HTERT RPE-1 (cell line): ENCODE data around the gene ANKRD53.
"Not testable (repeated sequence)": the region's sequence is repeated elsewhere in the genome, so short reads cannot be mapped to it uniquely, and the experiment has no call there.

Source experiments
- in situ Hi-C: fragments of 300-500 bp; cut with MboI; formaldehyde crosslinking; loops from 4 replicates; pipeline ENCODE4 v1.14.3; 2020; ENCODE audit warnings: low sequenced_read_pairs

The ANKRD53 gene

DNA sequence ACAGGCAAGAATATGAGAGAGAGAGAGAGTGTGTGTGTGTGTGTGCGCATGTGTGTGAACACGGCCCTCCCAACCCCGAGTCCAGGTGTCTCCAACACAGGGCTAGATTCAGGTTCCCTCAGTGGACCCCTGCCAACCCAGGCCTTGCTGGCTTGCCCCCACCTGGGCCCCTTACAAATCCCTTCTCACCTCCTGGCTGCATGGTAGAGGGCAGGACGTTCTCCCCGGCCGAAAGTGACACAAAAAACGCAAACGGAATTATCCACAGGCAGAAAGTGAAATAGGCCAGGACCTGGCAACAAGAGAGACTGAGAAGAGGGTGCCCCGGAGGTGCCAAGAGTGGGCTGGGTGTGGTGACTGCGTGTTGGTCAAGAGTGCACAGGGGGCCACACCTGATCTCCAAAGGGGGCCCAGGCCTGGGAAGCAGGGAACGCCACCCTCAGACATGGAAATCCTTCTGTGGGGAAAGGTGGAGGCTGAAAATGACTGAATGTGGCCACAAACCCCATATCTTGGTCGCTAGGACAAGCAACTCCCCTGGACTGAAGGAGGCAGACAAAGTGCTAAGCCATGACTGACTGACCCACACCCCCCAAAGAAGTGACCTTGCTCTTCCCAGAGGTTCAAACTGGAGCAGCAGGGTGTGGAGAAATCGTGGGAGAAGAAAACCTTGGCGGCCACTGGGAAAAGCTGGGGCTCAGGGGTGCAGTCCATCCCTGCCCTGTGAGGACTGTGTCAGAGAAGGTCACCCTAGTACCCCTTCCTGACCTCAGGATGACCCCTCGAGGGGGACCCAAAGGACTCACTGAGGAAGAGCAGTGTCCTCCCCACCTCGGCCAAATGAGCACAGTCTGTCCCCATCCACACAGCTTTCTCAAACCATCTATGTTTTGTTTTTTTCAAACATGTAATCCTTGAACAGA, 10.6 kb downstream of the ANKRD53 start:
- in situ Hi-C loops: no loop called here

DNA sequence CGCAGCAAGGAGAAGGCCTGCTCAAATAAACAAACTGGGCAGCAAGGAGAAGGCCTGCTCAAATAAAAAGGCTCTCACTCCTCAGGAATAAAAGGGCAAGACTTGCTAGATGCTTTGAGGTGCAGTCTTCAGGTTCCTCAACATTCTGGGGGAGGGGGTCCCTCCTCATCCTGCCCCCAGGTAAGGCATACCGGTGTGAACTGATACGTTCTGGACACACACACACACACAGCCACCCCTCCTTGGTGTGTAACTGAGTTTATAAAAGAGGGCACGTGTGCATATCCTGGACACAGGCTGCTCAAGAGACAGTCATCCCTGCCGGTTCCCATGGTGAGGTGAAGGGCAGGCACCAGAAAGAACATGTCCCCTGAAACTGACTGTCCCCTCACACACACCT, 11.8 kb downstream of the ANKRD53 start:
- in situ Hi-C loops: no loop called here

DNA sequence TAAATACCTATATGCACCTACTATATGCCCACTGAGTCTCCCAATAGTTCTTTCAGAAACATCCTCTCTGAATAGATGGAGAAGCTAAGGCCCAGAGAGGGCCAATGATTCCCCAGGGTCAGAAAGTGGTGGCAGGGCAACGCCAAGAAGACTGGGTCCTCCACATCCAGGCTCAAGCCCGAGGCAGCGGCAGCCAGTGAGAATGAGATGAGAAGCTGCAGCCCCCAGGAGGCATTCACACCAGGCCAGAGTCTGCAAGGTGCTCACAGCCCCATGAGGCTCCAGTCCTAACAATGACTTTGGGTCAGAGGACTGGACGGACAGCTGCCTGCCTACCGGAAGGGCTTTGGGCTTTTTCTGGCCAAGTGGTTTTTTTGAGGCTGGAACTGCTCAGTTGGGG, 12.7 kb downstream of the ANKRD53 start:
- in situ Hi-C loops: no loop called here

DNA sequence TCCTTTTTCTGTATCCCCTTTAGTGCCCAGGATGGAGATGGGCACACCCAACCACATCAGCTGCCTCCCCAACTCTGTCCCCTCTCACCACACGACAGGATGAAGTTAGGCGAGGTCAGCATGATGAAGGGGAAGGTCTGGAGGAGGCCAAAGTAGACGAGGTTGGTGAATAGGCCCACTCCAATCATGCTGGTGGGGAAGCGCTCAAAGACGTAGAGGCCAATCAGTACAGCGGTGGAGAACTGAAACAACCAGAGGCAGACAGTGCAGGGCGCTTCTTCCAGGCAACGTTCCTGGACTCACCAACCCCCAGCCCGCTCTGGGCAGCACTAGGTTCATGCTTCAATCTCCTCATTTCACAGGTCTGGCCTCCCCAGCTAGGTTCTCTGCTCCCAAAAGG, 13.3 kb downstream of the ANKRD53 start:
- in situ Hi-C loops: no loop called here

DNA sequence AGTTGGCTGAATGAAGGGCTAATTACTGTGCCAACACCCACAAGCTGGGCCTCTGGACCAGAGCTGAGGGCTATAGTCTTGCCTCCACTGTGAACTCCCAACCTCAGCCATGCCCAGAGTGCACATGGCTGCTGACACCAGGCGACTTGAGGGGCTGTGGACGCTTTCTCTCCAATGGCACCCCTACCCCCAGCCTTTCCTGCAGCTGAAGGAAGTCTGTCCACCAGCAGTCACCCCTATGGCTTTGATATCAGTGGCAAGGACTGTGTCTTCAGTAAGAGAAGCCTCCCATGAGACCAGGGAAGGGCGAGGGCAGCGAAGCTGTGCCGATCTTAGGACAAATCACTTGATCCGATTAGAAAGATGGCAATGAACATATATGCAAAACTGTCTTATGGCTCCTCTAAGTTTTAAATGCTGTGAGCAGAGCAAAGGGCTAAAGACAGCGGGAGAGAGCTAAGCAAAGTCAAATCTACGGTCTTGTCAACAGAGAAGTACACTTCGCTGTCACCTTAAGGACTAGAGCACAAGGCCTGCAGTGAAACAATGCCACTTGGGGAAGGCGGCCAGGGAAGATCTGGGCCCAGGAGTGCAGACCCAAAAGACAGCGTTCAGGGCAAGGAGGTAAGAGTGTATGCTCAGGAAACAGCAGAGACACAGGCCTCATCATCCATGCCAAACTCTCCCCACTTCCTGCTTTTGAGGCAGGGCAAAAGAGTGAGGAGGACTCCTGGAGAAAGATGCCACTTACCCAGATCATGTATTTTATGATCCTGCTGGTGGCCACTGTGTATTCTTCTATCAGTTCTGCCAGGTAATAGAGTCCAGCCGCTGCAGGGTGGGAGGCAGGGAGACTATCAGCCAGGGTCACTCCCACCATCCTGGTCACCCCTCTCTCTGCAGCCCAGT, 14.8 kb downstream of the ANKRD53 start:
- in situ Hi-C loops: no loop called here

DNA sequence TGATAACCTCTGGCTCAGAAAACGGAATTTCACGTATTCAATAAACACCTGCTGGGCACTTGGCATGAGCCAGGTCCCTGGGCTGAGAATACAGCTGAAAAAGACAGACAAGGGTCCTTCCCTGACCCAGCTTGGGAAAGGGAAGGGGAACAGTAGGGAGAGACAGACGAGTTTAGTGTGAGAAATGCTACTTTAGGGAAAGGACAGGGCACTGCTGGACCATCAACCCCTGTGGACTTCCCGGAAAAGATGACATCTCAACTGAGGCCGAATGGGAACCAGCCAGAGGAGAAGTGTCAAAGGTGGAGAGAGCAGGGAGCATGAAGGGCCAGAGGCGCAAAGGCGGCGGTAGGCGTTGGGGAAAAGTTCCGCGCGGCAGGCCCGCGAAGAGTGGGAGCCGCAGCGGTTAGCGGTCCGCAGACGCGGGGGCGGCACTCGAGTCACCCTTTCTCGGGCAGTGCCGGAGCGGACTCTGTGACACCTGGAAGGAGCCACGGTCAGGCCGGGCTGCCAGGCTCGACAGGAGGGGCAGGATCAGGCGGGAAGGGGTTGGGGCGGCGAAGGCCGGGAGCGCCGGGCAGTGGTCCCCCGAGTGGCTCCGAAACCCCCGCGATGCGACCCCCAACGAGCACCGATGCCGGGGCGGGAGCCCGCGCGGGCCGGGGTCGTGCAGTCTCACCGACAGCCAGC, 15.7 kb downstream of the ANKRD53 start:
- in situ Hi-C loops: no loop called here

DNA sequence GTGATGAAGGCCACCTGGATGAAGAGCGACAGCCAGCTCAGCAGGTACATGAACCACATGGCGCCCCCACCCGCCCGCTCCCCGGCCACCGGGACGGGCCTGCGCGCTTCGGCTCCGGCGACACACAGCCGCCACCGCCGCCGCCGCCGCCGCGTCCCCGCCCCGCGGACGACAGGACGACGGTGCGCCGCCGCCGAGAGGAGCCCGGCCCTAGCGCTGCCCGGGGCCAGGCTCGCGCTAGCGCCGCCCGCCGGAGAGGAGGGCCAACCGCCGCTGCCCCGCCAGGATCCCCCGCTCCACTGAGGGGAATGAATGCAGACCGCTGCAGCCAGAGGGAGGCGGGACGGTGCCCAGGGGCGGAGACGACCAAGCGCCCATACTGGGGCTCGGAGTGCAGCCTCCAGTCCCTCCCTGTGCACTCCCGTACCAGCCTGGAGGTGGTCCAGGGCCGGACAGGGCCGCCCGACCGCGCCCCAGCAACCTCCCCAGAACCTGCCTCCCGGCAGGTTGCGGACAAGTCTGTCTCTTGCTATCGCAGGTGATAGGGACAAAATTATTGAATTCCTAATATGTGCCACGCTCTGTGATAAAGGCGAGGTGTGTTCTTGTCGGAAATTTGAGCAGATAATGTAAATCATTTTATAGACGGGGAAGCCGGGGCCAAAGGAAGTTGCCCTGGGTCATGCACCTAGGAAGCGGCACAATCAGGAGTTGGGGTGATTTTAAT, 16.4 kb downstream of the ANKRD53 start, which contains the start of gene TEX261:
Gene TEX261 (minus strand): TSS at position 175 of the 727 bp plus-strand sequence. CDS start 116 bp downstream, at position 59.
- in situ Hi-C loops: no loop called here

DNA sequence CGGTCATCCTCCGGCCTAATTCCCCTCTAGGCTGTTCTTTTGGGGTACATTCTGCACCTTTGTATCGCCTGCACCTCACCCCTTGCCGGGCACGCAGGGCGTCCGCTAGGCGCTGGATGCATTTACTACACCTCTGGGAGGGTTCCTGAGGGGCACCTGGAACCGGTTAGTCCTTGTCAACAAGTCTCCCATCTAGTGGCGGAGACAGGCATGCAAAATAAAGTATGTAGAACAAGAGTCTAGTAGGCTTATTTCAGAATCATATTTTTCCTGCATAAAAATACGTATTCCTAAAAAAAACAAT, 16.9 kb downstream of the ANKRD53 start:
- in situ Hi-C loops: no loop called here

DNA sequence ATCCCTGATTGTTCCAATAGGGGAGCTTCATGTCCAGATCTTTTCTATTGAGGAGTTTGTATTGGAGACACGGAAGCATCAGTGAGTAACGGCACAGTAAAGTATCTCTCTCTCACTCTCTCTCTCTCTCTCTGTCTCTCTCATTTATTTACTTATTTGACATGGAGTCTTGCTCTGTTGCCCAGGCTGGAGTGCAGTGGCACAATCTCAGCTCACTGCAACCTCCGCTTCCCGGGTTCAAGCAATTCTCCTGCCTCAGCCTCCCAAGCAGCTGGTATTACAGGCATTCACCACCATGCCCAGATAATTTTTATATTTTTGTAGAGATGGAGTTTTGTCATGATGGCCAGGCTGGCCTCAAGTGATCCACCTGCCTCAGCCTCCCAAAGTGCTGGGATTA, 20.5 kb downstream of the ANKRD53 start:
- in situ Hi-C loops: not testable (repeated sequence)

DNA sequence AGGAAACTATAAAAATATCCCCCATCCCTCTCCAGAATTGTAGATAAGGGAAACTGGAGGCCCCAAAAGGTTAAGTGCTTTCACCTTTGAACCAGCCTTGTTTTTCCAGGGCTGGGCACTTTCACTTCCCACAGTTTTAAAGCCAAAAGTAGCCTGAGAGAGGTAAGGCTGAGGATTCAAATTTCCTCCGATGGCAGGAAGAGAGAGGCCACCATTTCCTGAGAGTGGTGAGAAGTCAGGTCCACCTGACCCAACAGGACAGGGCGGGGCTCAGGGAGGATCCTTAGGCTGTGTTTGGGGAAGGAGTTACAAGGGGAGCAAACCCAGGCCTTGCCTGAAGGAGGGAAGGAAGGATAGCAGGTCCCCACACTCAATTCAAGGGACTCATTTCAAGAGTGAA, 20.9 kb downstream of the ANKRD53 start:
- in situ Hi-C loops: no loop called here

DNA sequence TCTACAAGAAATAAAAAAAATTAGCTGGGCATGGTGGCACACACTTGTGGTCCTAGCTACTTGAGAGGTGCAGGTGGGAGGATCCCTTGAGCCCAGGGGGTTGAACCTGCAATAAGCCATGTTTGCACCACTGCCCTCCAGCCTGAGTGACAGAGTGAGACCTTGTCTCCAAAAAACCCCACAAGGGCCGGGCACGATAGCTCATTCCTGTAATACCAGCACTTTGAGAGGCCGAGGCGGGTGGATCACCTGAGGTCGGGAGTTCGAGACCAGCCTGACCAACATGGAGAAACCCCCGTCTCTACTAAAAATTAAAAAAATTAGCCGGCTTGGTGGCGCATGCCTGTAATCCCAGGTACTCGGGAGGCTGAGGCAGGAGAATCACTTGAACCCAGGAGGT, 21.5 kb downstream of the ANKRD53 start:
- in situ Hi-C loops: not testable (repeated sequence)

DNA sequence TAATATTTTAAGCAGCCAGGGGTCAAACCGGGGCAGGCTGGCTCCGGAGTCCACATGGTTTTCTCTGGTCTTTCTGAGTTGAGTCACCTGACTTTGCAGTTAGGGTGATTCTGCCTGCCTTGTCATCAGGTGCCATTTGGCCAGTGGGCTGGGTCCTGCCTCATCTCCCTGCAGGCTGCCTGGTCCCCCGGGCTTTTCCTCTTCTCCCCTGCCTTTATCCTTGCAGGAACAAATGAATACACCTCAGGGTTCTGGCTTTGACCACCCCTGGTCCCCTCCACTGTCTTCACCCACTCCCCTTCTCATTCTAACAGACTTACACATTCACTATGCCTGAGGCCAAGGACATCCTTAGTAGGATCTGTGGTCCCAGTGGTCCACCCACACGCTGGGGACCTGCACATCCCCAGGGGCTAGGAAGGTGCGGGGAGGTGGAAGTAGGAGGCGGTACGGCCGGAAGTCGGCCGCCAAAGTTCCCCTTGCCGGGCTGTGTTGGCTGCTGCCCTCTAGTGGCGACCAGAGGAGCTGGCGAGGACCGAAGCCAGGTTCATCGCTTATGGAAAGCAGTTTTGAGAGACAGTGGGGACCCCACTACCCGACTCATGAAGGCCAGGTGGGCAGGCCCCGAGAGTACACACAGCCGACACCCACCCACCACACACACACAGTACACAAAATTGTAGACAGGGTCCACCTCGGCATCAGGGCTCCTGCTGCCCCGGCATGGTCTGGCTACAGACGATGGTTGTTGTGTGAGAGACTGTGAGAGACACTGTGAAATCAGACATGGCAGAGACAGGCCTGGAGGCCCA, 22.6 kb downstream of the ANKRD53 start:
- in situ Hi-C loops: no loop called here

DNA sequence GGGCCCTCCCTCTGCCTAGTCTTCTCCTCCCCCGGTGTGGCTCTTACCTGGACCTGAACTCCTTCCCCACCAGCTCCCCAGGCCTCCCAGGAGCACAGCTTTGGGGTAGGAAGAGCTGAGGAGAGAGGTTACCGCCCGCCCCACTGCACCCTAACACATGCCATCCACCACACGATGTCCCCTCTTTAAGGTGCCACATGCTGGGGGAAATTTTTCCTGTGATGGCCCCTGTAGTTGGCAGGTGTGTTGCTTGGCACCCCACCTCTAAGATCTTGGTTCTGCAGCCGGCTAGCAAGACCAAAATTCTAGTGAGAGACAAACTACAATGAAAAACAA, 23.1 kb downstream of the ANKRD53 start:
- in situ Hi-C loops: no loop called here

DNA sequence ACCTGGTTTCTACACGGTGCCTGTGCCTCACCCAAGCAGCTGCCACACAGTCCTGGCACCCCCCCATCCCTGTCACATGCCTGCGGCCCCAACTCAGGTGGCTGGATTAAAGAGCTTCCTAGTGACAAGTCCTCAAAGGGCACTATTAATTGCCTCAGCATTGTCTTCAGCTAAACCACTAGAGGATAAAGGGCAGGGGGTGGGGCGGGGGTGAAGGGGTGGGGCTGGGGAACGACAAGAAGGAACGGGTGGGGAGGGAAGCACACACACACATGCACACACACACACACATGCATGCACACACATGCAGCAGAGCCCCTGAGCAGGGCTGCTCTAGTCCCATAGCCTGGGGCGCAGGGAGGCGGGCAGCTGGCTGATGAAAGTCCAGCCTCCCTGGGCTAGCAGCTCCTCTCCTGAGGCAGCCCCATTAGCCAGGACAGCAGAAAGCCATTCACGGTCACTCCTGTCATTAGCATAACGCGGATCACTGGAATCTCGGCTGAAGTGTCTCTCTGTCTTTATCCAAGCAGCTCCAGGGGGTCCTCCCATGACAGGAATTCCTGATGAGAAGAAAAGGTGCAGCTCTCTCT, 23.6 kb downstream of the ANKRD53 start:
- in situ Hi-C loops: no loop called here

DNA sequence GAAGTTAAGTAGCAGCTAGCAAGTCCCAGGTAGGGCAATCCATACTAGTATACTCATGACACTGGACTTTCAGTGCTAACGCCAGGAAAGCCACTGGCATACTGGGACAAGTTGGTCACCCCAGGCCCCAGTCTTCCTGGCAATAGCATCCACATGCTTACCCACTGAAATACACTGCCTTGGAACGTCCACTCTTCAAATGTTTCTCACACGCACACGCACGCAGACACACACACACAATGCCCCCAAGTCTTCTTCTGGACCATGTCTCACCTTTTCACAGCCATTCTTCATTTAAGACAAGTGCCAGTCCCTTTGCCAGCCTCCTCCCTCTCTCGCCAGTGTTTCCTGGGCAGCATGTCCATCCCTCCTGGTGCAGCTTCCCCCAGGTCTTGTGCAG, 25.0 kb downstream of the ANKRD53 start:
- in situ Hi-C loops: no loop called here

DNA sequence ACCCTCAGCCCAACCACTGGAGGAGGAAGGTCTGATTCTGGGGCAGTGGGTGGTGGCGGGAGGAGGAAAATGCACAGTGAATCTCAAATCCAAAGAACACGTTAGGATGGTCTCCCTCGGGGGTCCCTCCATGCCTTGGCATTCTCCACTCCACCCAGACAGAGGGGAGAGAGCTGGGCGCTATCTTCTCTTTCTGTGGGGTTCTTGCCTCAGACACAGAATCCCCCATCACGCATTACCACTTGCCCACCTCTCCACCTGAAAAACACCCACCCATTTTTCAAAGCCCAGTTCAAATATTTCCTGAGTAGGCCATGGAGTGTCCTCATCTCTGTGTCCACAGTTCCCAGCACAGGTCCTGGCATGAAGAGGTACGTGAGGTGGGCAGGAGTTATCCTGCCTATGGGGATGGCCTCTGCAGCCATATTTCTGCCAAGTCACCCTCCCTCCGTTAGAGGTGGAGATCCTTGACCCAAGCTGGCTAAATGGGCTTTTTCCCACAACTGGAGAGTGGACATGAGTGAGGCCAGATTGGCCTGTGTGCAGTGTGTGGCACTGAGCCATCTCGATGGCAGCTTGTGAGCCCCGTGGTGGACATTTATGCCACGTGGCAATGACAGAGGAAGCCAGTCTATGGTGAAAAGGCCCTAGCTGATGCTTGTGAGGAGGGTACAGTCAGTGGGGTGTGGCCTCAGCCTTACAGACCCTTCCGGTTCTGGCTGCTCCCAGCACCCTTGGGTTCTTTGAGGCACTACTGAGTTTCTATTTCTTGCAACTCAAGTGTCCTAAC, 25.7 kb downstream of the ANKRD53 start:
- in situ Hi-C loops: no loop called here

DNA sequence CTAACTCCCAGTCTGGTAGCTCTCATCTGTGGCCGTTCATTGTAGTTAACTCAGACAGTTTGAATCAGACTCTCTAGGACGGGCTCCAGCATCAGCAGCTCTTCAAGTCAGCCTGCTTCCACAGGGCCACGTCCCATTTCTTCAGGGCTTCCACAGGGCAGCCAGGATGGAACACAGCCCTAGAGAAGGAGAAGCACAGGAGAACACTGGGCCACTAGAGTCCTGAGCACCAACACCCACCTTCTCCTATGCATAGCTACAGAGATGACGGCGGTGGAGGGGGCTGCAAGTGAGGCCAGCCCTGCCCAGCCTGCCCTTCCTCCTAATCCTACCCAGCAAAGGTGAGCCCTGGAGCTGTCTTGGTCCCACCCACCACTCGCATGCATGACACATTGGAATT, 26.4 kb downstream of the ANKRD53 start:
- in situ Hi-C loops: no loop called here

DNA sequence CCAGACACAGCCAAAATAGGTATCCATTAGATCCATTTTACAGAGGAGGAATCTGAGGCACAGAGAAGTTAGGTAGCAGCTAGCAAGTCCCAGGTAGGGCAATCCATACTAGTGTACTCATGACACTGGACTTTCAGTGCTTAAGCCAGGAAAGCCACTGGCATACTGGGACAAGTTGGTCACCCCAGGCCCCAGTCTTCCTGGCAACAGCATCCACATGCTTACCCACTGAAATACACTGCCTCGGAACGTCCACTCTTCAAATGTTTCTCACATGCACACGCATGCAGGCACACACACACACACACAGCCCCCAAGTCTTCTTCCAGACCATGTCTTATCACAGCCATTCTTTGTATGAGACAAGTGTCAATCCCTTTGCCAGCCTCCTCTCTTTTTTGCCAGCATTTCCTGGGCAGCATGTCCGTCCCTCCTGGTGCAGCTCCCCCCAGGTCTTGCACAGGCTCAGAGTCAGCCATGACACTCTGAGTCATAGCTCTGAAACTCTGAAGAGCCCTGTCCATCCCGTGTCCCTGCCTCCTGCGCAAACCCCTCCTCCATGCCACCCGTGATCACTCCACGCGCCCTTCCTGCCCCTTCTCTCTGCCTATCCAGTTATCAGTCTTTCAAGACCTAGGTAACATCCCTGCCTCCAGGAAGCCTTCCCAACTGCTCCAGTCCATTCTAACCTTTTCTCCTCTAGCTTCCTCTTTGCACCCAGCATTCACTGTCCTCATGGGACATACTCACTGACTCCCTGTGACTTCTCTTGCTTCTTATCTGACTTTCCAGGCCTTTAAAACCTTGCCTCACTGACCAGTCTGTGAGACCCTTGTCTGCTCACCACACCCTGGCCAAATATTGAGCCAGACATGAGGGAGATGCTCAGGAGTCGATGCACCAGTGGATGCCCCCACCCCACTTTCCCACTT, 27.1 kb downstream of the ANKRD53 start:
- in situ Hi-C loops: no loop called here
